ENCODE measurements around the gene PEAK1. TPM values are rescaled to one million over a fixed set of nuclear protein-coding genes. Genes with fewer than 3 reads are reported as not detected.
A peak's percentile ranks its signal among the peaks of the same experiment; 100 is the strongest.

PEAK1 gene
- total RNA-seq, 1 experiment from 2014 or later = 21.2 TPM

DNA sequence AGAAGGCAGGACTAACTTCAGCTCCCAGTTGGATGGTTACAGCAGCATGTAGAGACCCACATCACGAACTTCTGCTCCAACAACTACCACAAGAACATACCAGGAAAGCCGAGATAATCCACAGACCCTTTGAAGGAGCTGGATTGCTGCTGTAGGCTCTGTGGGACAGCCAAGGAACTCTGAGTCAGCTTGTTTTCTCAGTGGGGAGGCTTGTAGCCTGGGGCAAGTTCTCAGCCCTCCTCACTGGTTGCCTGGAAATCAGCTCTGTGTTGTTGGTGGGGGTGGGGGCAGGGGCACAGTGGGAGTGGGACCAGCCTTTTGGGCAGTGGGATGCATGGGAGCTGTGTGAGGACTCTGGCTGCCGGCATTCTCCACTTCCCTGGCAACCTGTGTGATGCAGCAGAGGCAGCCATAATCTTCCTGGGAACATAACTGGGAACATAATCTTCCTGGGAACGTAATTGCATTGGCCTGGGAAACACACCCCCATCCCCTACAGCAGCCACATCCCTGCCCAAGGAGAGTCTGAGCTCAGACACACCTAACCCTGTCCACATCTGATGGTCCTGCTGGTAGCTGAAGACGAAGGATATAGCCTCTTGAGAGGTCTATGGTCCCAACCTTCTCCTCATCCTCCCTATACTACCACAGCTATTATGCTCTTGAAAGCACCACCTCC is 153.1 kb downstream of the PEAK1 start:
- Mint-ChIP-seq H3K27me3 (ENCODE audit: low read depth) (no peaks in the 10 kb centered on the region), H3K27ac (peak overlapping the region; percentile 18 to 53 (median 50); a peak in 4 of 7 replicates), H3K36me3 (ENCODE audit: insufficient read depth in 1 of 3, low read depth in 3 of 3) (peaks cover 11 to 39% (median 32%) of the 10 kb centered on the region in 3 experiments), H3K9me3 (peaks cover 17% of the 10 kb centered on the region in 2 experiments), H3K4me1 (peaks cover 20 to 21% of the 10 kb centered on the region in 2 experiments), H3K4me3 (no peak overlapping the region)
- Histone ChIP-seq H3K27me3 (ENCODE audit: insufficient read depth, low read length) (no peaks in the 10 kb centered on the region), H2AK5ac (ENCODE audit: insufficient read length, low read length) (no peak overlapping the region), H3K9me3 (ENCODE audit: control insufficient read depth, low read depth, low read length) (no peaks in the 10 kb centered on the region), H3K14ac (ENCODE audit: insufficient read depth, low read length) (no peak overlapping the region), H3K56ac (ENCODE audit: insufficient read length, low read depth, low read length) (no peak overlapping the region), H4K5ac (ENCODE audit: insufficient read length, low read depth, low read length) (no peak overlapping the region), H2BK120ac (ENCODE audit: low read depth, low read length, poor library complexity, severe bottlenecking) (no peak overlapping the region), H2BK5ac (ENCODE audit: insufficient read length, low read length) (no peak overlapping the region), H3K27ac (ENCODE audit: insufficient read length, low read depth, low read length) (no peak overlapping the region), H2BK20ac (ENCODE audit: low read depth, low read length, poor library complexity, severe bottlenecking) (no peak overlapping the region), H3K23ac (ENCODE audit: insufficient read length, low read depth, low read length) (no peak overlapping the region), H4K91ac (ENCODE audit: insufficient read length, low read depth, low read length) (no peak overlapping the region), H3K4me1 (ENCODE audit: insufficient read depth, low read length) (no peaks in the 10 kb centered on the region), H3K4me2 (ENCODE audit: insufficient read depth, insufficient read length, low read length) (no peak overlapping the region), H2BK15ac (ENCODE audit: low read depth, low read length) (no peak overlapping the region), H2AFZ (ENCODE audit: low read length) (no peak overlapping the region), H2BK12ac (ENCODE audit: insufficient read length, low read depth, low read length) (no peak overlapping the region), H3T11ph (ENCODE audit: low read length) (no peak overlapping the region), H4K8ac (replicated peaks; ENCODE audit: insufficient read length, low read depth, low read length) (no peak overlapping the region), H3K23me2 (ENCODE audit: insufficient read length, low read depth, low read length, poor library complexity, severe bottlenecking) (no peaks in the 10 kb centered on the region), H3K4ac (ENCODE audit: low read depth, low read length) (no peak overlapping the region), H3K18ac (ENCODE audit: insufficient read length, low read depth, low read length) (no peak overlapping the region), H3K79me2 (ENCODE audit: insufficient read depth, low read length) (no peaks in the 10 kb centered on the region), H4K20me1 (ENCODE audit: control insufficient read depth, insufficient read depth, insufficient read length) (no peaks in the 10 kb centered on the region), H3K79me1 (ENCODE audit: insufficient read depth, low read depth, low read length, poor library complexity, severe bottlenecking) (no peaks in the 10 kb centered on the region), H3K9ac (ENCODE audit: extremely low read depth, insufficient read length, low read length) (no peak overlapping the region)
- DNase-seq = peak; percentile 55
- no CpG with 5 or more reads among the region's 5 CpGs for WGBS (ENCODE audit: extremely low coverage, insufficient read length, low lambda C conversion rate)
- no peak for TF ChIP-seq CTCF (conservative IDR thresholded peaks at IDR 0.05)

All from H9 (cell line).